ENCODE data around the gene CDYL2.

DNA sequence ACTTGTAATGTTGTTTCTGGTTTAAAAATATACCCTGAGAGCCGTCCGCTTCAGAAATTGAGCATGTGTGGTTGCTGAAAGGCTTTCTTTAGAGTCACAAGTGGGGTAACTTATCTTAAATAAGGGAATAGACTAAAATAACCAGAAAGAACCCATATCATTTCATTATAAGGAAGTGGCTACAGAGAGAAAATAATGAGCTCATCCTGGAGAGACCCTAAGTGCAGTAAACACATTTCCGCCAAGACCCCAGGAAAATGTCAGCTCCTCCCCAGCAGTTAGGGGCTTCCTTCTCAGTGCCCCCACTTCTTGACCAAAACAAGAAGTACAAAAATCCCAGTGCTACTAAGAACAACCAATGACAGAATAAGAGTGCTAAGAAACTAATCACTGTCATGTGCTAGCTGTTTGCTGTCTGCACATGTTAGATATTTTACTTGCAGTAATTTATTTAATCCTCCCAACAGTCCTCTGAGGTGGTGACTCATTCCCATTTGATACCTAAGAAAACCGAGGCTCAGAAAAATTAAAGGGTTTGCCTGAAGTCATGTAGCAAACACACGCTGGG lies 83.5 kb downstream of the CDYL2 start:
- TF ChIP-seq, protein P1, sequence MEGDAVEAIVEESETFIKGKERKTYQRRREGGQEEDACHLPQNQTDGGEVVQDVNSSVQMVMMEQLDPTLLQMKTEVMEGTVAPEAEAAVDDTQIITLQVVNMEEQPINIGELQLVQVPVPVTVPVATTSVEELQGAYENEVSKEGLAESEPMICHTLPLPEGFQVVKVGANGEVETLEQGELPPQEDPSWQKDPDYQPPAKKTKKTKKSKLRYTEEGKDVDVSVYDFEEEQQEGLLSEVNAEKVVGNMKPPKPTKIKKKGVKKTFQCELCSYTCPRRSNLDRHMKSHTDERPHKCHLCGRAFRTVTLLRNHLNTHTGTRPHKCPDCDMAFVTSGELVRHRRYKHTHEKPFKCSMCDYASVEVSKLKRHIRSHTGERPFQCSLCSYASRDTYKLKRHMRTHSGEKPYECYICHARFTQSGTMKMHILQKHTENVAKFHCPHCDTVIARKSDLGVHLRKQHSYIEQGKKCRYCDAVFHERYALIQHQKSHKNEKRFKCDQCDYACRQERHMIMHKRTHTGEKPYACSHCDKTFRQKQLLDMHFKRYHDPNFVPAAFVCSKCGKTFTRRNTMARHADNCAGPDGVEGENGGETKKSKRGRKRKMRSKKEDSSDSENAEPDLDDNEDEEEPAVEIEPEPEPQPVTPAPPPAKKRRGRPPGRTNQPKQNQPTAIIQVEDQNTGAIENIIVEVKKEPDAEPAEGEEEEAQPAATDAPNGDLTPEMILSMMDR (IDR thresholded peaks at IDR 0.05) = no peak
- TF ChIP-seq EP300 (IDR thresholded peaks at IDR 0.05) = no peak
